Heart right ventricle (tissue), 16 donors: ENCODE results near the gene DAGLB. TPM values are rescaled to one million over a fixed set of nuclear protein-coding genes. Genes with fewer than 3 reads are reported as not detected.
"Not testable (repeated sequence)": the region's sequence is repeated elsewhere in the genome, so short reads cannot be mapped to it uniquely, and the experiment has no call there.

Experiments
- ATAC-seq, 8 donors: fragments of 200-7000 bp; cut with Tn5 transposase; one replicate each; pipeline ENCODE4 v1.9.1; 2020; ENCODE audit warnings: mild to moderate bottlenecking in 8 of 8, moderate library complexity in 8 of 8, moderate number of reproducible peaks in 1 of 8
- DNase-seq, 2 donors: peaks; one replicate each; pipeline ENCODE4 v3.0.0-alpha.2; 2020
- H3K27ac ChIP-seq, 10 donors: fragments of 200-600 bp; sonication (generic) in 2 of 10; one replicate each; pipeline versions ENCODE4 v1.5.0 to v1.8.0; 2020 to 2022; ENCODE audit warnings: mild to moderate bottlenecking in 3 of 10
- H3K27me3 ChIP-seq, 7 donors: fragments of 200-600 bp; one replicate each; pipeline ENCODE4 v1.8.0; 2021 to 2022; ENCODE audit warnings: mild to moderate bottlenecking in 2 of 7
- H3K36me3 ChIP-seq, 9 donors: fragments of 200-600 bp; sonication (generic) in 1 of 9; one replicate each; pipeline versions ENCODE4 v1.5.0 to v1.8.0; 2020 to 2022; ENCODE audit warnings: mild to moderate bottlenecking in 2 of 9
- H3K4me1 ChIP-seq, 9 donors: fragments of 200-600 bp; sonication (generic) in 1 of 9; one replicate each; pipeline versions ENCODE4 v1.5.0 to v1.8.0; 2020 to 2022; ENCODE audit warnings: mild to moderate bottlenecking in 4 of 9
- H3K4me3 ChIP-seq, 10 donors: fragments of 200-600 bp; sonication (generic) in 2 of 10; one replicate each; pipeline versions ENCODE4 v1.5.0 to v1.8.0; 2020 to 2022; ENCODE audit warnings: mild to moderate bottlenecking in 7 of 10, moderate library complexity in 2 of 10
- H3K9me3 ChIP-seq, 11 donors: fragments of 200-600 bp in 10 of 11; sonication (generic) in 2 of 11; one replicate each; pipeline versions ENCODE4 v1.5.0 to v1.8.0; 2013 to 2022; ENCODE audit warnings: mild to moderate bottlenecking in 2 of 11, control low read depth in 1 of 11, moderate library complexity in 1 of 11
- CTCF ChIP-seq, 9 donors: fragments of 200-600 bp; sonication (generic) in 2 of 9; IDR thresholded peaks; one replicate each; pipeline versions ENCODE4 v1.5.0 to v1.8.0; 2021 to 2022; ENCODE audit warnings: antibody characterized with exemption in 9 of 9, mild to moderate bottlenecking in 5 of 9, moderate library complexity in 1 of 9
- WGBS, 2 donors: extraction: QIAGEN DNeasy Blood & Tissue Kit; methylation state at CpG; one replicate each; pipeline ENCODE4 v1.1.7; 2013; ENCODE audit warnings: inconsistent platforms in 1 of 2; 5-methylcytosine and 5-hydroxymethylcytosine counted together
- intact Hi-C, 10 donors: fragments of 100-400 bp; cut with DNase I; formaldehyde crosslinking; loops; one replicate each; pipeline versions ENCODE4 v1.11.1 to v1.14.2; 2022
- polyA plus RNA-seq, 2 donors: library from polyadenylated mRNA; stranded (reverse); fragments of 200-250 nt; gene quantifications; one replicate each; pipeline ENCODE4 v1.2.3, GENCODE V29; 2013
- total RNA-seq, 10 donors: library from RNA; stranded (reverse); fragmentation: NEBNext Ultra II Directional in 3 of 10; extraction: Animal tissue kit (Norgen Biotek cat#: 25700) in 3 of 10; gene quantifications; one replicate each; pipeline versions ENCODE4 v1.2.1 to v1.2.4, GENCODE V29; 2021 to 2023
- donor health status: Arrhythmogenic right ventricular cardiomyopathy.
- donor health status: ischemic (EF 13 %, LVEDD 7.1; RV severe dilation, severe dysfunction).
- donor health status: healthy with polysubstance abuse.
- donor health status: DM: no; HTN: yes; CAD: no.
- donor health status: DM: no; HTN: no; CAD: no.
- donor health status: ischemic (EF 25% LVEDD 6.9; RV normal size, moderate dysfunction).
- donor health status: ischemic (EF 25% LVEDD 5.7; RV mildly dilated, moderate dysfunction).
- donor health status: healthy.
- donor health status: DM: yes; HTN: yes; CAD: no.
- donor health status: Ischemic cardiomyopathy.
- donor health status: ischemic (EF 35%, LVEDD 5.7; RV mildly dilated, moderate dysfunction).
- donor health status: nonischemic (EF 11% LVEDD 7.7; RV severe dilation, severe dysfunction).
- donor health status: DM: yes; HTN: yes; CAD: no.
- donor health status: PGD.
- donor health status: ischemic (EF 29% LVEDD 5.4; RV normal size, mild dysfunction).
- donor health status: nonischemic (EF 23%, LVEDD 6.1; RV moderate dilation, normal function).

The DAGLB gene
- total and polyA plus RNA-seq, 12 donors = 4.8 to 12.9 (median 6.3) TPM

DNA sequence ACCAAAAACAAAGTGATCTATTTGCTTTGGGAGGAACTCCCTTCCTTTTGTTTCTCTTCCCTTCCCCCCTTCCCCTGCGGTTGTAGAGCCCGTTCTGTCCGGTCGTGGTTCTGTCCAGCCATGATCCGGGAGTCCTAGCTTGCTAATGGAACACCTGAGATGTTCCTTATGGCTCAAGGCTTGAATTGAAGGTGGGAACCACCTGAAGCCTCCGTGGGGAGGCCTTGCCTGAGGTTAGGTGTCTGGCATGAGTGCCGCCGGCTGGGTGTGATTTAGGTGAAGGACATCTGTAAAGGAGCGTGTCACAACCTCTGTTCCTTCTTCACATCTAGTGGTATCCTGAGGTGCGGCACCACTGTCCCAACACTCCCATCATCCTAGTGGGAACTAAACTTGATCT lies 46.2 kb downstream of the DAGLB start:
- ATAC-seq (no peak), DNase-seq (no peak)
- H3K4me3 ChIP-seq = no peak overlapping the region
- intact Hi-C loops = no loop called here
- H3K27me3 ChIP-seq = no peaks in the 10 kb centered on the region
- H3K4me1 ChIP-seq = peaks cover 14 to 54% (median 39%) of the 10 kb centered on the region in 9 donors
- H3K27ac ChIP-seq = peak overlapping the region in 1 of 10 donors; percentile 46
- TF ChIP-seq CTCF (IDR thresholded peaks at IDR 0.05) = no peak
- WGBS, 2 donors = 88 to 97% methylated on average over 10 of the region's 10 CpGs
- H3K36me3 ChIP-seq = peaks cover 0 to 87% (median 40%) of the 10 kb centered on the region in 9 donors
- no peaks in the 10 kb centered on the region for H3K9me3 ChIP-seq

DNA sequence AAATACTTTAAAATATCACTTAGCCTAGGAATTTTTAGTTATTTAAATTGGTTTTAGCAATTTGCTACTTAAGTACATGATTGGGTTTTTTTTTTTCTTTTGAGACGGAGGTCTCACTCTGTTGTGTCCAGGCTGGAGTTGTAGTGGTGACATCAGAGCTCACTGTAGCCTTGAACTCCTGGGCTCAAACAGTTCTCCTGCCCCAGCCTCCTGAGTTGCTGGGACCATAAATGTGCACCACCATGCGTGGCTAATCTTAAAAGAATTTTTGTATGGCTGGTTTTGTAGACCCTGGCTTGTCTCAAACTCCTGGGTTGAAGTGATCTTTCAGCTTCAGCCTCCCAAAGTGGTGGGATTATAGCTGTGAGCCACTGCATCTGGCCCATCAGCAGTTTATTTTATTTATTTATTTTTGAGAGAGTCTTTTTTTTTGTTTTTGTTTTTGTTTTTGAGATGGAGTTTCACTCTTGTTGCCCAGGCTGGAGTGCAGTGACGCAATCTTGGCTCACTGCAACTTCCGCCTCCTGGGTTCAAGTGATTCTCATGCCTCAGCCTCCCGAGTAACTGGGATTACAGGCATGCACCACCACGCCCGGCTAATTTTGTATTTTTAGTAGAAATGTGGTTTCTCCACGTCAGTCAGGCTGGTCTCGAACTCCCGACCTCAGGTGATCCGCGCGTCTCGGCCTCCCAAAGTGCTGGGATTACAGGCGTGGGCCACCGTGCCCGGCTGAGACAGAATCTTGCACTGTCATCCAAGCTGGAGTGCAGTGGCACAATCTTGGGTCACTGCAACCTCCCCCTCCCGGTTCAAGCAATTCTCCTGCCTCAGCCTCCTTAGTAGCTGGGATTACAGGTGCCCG lies 47.3 kb downstream of the DAGLB start:
- H3K9me3 ChIP-seq, ATAC-seq, H3K4me3 ChIP-seq, H3K27me3 ChIP-seq, DNase-seq, intact Hi-C loops: not testable (repeated sequence)
- Histone ChIP-seq H3K36me3 (peaks cover 0 to 84% (median 37%) of the 10 kb centered on the region in 9 donors), H3K4me1 (peaks cover 19 to 65% (median 49%) of the 10 kb centered on the region in 9 donors), H3K27ac (peak overlapping the region in 1 of 10 donors; percentile 68)
- WGBS, 2 donors = 87 to 93% methylated on average over 19 of the region's 19 CpGs

GRCh38 chr7:6399351-6399750 lies 48.4 kb downstream of the DAGLB start:
- TF ChIP-seq CTCF (IDR thresholded peaks at IDR 0.05) = no peak
- ATAC-seq (peak in 6 of 8 donors; percentile 22 to 54 (median 36)), DNase-seq (no peak)
- Histone ChIP-seq H3K27ac (peak overlapping the region in 6 of 10 donors; percentile 7 to 64 (median 36)), H3K36me3 (peaks cover 0 to 84% (median 27%) of the 10 kb centered on the region in 9 donors), H3K9me3 (no peaks in the 10 kb centered on the region), H3K27me3 (no peaks in the 10 kb centered on the region), H3K4me1 (peaks cover 19 to 76% (median 60%) of the 10 kb centered on the region in 9 donors), H3K4me3 (peak overlapping the region in 5 of 10 donors; percentile 0 to 25 (median 14))
- intact Hi-C loops = no loop called here
- 70 to 78% methylated on average over 8 of the region's 8 CpGs for WGBS, 2 donors

DNA sequence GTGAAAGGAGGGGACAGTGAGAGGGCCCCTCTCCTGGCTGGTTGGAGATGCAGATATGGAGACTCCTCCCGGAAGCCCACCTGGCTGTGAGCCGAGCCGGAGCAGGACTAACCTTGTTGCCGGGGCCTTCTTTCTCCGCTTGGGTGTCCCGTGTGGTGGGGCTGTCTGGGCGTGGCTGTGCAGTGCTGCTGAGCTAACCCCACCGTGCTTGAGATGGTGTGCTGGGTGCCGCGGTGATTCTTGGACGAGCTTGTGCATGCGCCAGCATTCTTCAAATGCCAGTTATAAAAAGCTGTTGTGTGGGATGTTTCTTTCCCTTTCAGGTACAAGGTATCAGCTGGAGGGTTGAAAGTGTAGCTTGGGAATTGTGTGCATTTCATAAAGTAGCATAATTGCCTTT lies 48.8 kb downstream of the DAGLB start:
- intact Hi-C loops = no loop called here
- no peak for TF ChIP-seq CTCF (IDR thresholded peaks at IDR 0.05)
- no peaks in the 10 kb centered on the region for H3K9me3 ChIP-seq
- H3K27ac ChIP-seq = peak overlapping the region in 6 of 10 donors; percentile 7 to 64 (median 36)
- H3K4me1 ChIP-seq = peaks cover 22 to 80% (median 65%) of the 10 kb centered on the region in 9 donors
- peaks cover 0 to 84% (median 23%) of the 10 kb centered on the region in 9 donors for H3K36me3 ChIP-seq
- 25 to 42% methylated on average over 12 of the region's 12 CpGs for WGBS, 2 donors
- DNase-seq = peak in 1 of 2 donors; percentile 35
- peak in 7 of 8 donors; percentile 44 to 61 (median 52) for ATAC-seq
- peak overlapping the region in 5 of 10 donors; percentile 0 to 25 (median 14) for H3K4me3 ChIP-seq
- H3K27me3 ChIP-seq = no peaks in the 10 kb centered on the region

GRCh38 chr7:6397759-6398495 lies 49.8 kb downstream of the DAGLB start:
- H3K27ac ChIP-seq = peak overlapping the region in 5 of 10 donors; percentile 11 to 64 (median 37)
- not testable (repeated sequence) for H3K9me3 ChIP-seq, H3K27me3 ChIP-seq, DNase-seq, H3K4me3 ChIP-seq, ATAC-seq
- 54 to 57% methylated on average over 15 of the region's 15 CpGs for WGBS, 2 donors
- intact Hi-C loops = loop anchor here in 1 of 10 donors (2.0 kb wide), 1 partner anchor 15 kb away; no protein-coding TSS in a partner anchor
- peaks cover 0 to 84% (median 18%) of the 10 kb centered on the region in 9 donors for H3K36me3 ChIP-seq
- H3K4me1 ChIP-seq = peaks cover 26 to 90% (median 75%) of the 10 kb centered on the region in 9 donors
